Measurements from ENCODE around the gene PRRX2. TPM values are rescaled to one million over a fixed set of nuclear protein-coding genes. Genes with fewer than 3 reads are reported as not detected.

The PRRX2 gene
- total and polyA plus RNA-seq, 9 of the 15 experiments (the other 6 are each of a cell fraction or from before 2014, with no cell fraction given) = 0.21 TPM; not detected in 8

DNA sequence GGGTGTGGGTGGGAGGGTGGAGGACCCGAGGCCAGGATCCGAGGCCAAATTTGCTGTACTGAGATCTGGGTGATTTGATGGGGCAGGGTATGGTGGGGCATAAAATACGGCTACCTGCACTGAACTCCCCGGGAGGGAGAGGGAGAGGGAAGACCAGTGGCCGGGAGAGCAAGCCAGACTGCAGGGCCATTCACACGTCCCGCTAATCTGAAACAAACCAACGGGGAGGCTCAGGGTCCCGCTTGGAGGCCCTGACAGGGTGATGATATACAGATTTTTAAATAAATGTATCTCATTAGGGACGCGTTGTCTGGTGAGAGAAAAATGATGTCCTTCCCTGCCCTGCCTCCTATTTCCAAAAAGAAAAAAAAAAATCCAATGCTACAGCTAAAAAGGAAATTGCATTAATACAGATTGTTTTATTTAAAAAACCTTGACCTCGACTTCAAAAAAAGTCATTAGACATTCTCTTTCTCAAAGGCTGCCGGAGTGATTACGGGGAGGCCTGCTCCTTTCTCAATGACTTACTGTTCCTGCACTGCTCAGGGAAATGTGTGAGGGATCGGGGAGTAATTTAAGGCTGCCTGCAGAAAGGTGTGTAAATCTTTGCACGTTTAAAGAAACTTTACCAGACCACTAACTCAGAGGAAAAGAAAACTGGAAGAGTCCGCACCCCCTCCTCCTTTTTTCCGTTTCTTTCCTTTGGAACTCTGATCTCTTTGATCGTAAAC is 11.5 kb upstream of the PRRX2 start:
- CTCF ChIA-PET (ENCODE audit: low intra/inter-chr PET ratio) = no interaction called here
- 20% methylated on average over 14 of the region's 19 CpGs for WGBS (ENCODE audit: insufficient coverage, low coverage, missing lambda C conversion rate)
- FAIRE-seq = no peak

More for the DNA sequence above, 11.5 kb upstream of the PRRX2 start:
- POLR2A ChIA-PET = no interaction called here
- intact Hi-C loops (cut with micrococcal nuclease) = no loop called here
- H3K4me2 ChIP-seq (ENCODE audit: insufficient read depth, low read length) = no peak overlapping the region
- TF ChIP-seq, protein P1, sequence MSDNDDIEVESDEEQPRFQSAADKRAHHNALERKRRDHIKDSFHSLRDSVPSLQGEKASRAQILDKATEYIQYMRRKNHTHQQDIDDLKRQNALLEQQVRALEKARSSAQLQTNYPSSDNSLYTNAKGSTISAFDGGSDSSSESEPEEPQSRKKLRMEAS (CRISPR knock-in tag; IDR thresholded peaks at IDR 0.05) = no peak
- TF ChIP-seq MAFK (IDR thresholded peaks at IDR 0.05; ENCODE audit: low read length) (no peak), POLR2AphosphoS5 (IDR thresholded peaks at IDR 0.05; ENCODE audit: control insufficient read depth, insufficient read depth, low read depth, low read length) (no peak)
- TF ChIP-seq, protein P2, sequence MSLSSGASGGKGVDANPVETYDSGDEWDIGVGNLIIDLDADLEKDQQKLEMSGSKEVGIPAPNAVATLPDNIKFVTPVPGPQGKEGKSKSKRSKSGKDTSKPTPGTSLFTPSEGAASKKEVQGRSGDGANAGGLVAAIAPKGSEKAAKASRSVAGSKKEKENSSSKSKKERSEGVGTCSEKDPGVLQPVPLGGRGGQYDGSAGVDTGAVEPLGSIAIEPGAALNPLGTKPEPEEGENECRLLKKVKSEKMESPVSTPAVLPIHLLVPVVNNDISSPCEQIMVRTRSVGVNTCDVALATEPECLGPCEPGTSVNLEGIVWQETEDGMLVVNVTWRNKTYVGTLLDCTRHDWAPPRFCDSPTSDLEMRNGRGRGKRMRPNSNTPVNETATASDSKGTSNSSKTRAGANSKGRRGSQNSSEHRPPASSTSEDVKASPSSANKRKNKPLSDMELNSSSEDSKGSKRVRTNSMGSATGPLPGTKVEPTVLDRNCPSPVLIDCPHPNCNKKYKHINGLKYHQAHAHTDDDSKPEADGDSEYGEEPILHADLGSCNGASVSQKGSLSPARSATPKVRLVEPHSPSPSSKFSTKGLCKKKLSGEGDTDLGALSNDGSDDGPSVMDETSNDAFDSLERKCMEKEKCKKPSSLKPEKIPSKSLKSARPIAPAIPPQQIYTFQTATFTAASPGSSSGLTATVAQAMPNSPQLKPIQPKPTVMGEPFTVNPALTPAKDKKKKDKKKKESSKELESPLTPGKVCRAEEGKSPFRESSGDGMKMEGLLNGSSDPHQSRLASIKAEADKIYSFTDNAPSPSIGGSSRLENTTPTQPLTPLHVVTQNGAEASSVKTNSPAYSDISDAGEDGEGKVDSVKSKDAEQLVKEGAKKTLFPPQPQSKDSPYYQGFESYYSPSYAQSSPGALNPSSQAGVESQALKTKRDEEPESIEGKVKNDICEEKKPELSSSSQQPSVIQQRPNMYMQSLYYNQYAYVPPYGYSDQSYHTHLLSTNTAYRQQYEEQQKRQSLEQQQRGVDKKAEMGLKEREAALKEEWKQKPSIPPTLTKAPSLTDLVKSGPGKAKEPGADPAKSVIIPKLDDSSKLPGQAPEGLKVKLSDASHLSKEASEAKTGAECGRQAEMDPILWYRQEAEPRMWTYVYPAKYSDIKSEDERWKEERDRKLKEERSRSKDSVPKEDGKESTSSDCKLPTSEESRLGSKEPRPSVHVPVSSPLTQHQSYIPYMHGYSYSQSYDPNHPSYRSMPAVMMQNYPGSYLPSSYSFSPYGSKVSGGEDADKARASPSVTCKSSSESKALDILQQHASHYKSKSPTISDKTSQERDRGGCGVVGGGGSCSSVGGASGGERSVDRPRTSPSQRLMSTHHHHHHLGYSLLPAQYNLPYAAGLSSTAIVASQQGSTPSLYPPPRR (CRISPR knock-in tag; IDR thresholded peaks at IDR 0.05; ENCODE audit: borderline replicate concordance) = no peak
- no peaks in the 10 kb centered on the region for H3K79me2 ChIP-seq (ENCODE audit: control insufficient read depth, insufficient read depth, low read length)
- ATAC-seq (no peak), DNase-seq (ENCODE audit: extremely low read depth in 1 of 4, low spot score in 3 of 4) (no peak)
- H3K4me3 ChIP-seq = no peak overlapping the region
- H3K36me3 ChIP-seq (ENCODE audit: control insufficient read depth, insufficient read depth, low read length) = no peaks in the 10 kb centered on the region
- no peaks in the 10 kb centered on the region for H3K9me1 ChIP-seq (ENCODE audit: control insufficient read depth, insufficient read depth, low read length)
- in situ Hi-C loops (cut with MboI) = loop anchor here (25.0 kb wide), 1 partner anchor 683 kb away; no protein-coding TSS in a partner anchor
- H3K27ac ChIP-seq (ENCODE audit: extremely low read depth, low read depth, low read length) = no peak overlapping the region
- H3K9me3 ChIP-seq (replicated peaks; ENCODE audit: control insufficient read depth, insufficient read depth, low read depth, low read length) = no peaks in the 10 kb centered on the region
- H4K20me1 ChIP-seq (replicated peaks; ENCODE audit: control insufficient read depth, insufficient read depth, low read length) = no peaks in the 10 kb centered on the region; the same call in 1 of the 2 replicates
- H3K4me1 ChIP-seq (replicated peaks in 1 of 2; ENCODE audit: control insufficient read depth in 2 of 2, insufficient read depth in 2 of 2, low read length in 2 of 2) = peaks cover 0 to 12% of the 10 kb centered on the region in 2 experiments; a peak in 2 of 5 replicates
- no TSS peak for BruUV-seq (replicated peaks)
- no peak overlapping the region for H2AFZ ChIP-seq (ENCODE audit: low read depth, low read length)
- H3K27me3 ChIP-seq (ENCODE audit: control insufficient read depth in 2 of 2, insufficient read depth in 2 of 2, low read length in 2 of 2) = peaks cover 25 to 39% of the 10 kb centered on the region in 2 experiments; a peak in 4 of 5 replicates
- no peak overlapping the region for H3K9ac ChIP-seq (ENCODE audit: insufficient read depth in 1 of 2, low read depth in 2 of 2, low read length in 2 of 2)

Data from K562 (cell line).